GM23248 (cell line): ENCODE measurements around the gene CELA2A.

Experiments used
- EZH2 ChIP-seq: fragments of 200-600 bp; sonication (generic); IDR thresholded peaks from 2 replicates; pipeline ENCODE4 v1.6.1; 2018; ENCODE audit warnings: antibody characterized with exemption, mild to moderate bottlenecking; ENCODE audit not compliant: insufficient read depth, poor library complexity, severe bottlenecking
- EZH2phosphoT487 ChIP-seq: fragments of 200-600 bp; sonication (generic); IDR thresholded peaks from 2 replicates; pipeline ENCODE4 v1.6.1; 2018; ENCODE audit warnings: antibody characterized with exemption, moderate library complexity, mild to moderate bottlenecking, low read depth; ENCODE audit not compliant: insufficient read depth

DNA sequence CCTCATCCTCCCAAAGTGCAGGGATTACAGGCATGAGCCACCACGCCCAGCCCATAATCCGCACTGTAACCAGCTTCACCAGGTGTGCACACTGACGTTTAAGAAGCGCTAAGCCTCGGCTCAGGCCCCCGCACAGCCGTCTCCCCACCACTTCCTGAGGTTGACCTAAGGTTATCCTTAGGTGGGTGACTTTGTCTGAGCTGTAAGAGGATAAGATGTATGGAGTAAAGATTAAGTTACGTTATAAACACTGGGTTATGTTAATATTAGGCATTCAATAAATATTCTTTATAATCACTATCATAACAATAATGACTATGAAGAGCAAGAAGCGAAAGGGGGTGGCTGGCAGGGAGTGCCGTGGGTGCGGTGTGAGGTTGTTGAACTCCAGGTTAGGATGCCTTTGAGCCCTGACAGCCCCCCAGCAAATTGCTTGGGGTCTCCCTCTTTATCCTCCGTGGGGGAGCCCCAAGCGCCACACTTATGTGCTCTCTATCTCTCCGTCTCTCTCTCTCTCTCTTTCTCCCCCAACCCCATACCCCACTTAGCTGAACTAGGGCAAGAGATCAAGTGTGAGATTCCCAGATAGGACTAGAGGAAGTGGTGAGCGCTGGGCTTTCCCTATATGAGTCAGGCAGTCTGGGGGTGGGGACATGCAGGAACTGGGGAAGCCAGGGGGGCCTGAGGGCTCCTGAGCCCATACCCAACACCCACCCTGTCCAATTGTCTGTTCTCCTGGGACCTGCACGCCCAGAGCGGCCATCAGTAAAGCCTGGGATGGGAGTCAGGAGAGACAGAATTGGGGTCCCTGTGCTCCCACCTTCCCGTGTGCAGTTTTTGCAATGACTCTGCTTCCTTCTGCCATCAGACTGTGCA lies 39.2 kb upstream of the CELA2A start:
- no peak for TF ChIP-seq EZH2
- TF ChIP-seq EZH2phosphoT487: no peak
